ENCODE measurements around the gene SLC36A3.

Gene SLC36A3

DNA sequence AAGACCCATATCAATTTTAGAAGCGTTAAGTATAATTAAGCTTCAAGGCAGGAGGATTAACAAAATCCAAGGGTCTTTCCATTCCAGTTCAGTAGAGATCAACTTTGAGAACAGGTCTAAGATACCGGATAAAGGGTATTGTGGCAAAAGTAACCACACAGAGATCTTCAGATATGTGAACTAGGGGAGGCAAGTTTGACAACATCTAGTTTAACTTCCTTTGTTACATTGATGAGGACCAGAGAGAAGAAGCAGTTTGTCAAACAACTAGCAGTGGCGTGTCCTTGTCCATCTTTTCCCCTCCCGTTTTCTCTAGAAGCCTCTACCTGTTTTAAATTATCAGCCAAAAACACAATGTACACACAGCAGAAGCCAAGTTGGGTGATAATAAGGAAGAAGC is 35.2 kb upstream of the SLC36A3 start:
- Histone ChIP-seq H3K4me3 (ENCODE audit: low read length in 2 of 2) (no peak overlapping the region), H3K18ac (ENCODE audit: low read length) (no peak overlapping the region), H2AFZ (ENCODE audit: low read length) (no peak overlapping the region), H3K4me1 (ENCODE audit: control insufficient read depth in 2 of 2, insufficient read depth in 1 of 2, low read depth in 1 of 2, low read length in 2 of 2) (peaks cover 0 to 1% of the 10 kb centered on the region in 2 donors), H3K9me3 (replicated peaks in 1 of 2; ENCODE audit: control insufficient read depth in 2 of 2, insufficient read depth in 1 of 2, low read depth in 1 of 2, low read length in 2 of 2) (no peaks in the 10 kb centered on the region), H3K9ac (ENCODE audit: low read depth, low read length, poor library complexity) (no peak overlapping the region), H2BK120ac (ENCODE audit: low read depth, low read length) (no peak overlapping the region), H3K14ac (ENCODE audit: low read length) (no peak overlapping the region), H3K79me1 (ENCODE audit: low read depth, low read length) (no peaks in the 10 kb centered on the region), H3K4ac (ENCODE audit: low read length) (no peak overlapping the region), H2BK12ac (ENCODE audit: low read length) (no peak overlapping the region), H3K27me3 (ENCODE audit: control insufficient read depth in 3 of 3, insufficient read depth in 3 of 3, low read depth in 1 of 3, low read length in 3 of 3) (peaks cover 0 to 7% (median 0%) of the 10 kb centered on the region in 3 experiments), H3K36me3 (replicated peaks in 1 of 2; ENCODE audit: control insufficient read depth in 2 of 2, insufficient read depth in 2 of 2, low read length in 2 of 2) (no peaks in the 10 kb centered on the region), H2BK5ac (ENCODE audit: low read length) (no peak overlapping the region), H4K91ac (ENCODE audit: low read depth, low read length, poor library complexity) (no peak overlapping the region), H3K4me2 (ENCODE audit: insufficient read depth, low read length, poor library complexity, severe bottlenecking) (no peak overlapping the region), H4K8ac (ENCODE audit: low read depth, low read length) (no peak overlapping the region), H3K27ac (replicated peaks; ENCODE audit: low read length) (no peak overlapping the region), H2BK15ac (ENCODE audit: low read length) (no peak overlapping the region), H2AK5ac (ENCODE audit: low read depth, low read length) (no peak overlapping the region), H3K23ac (ENCODE audit: low read depth, low read length, poor library complexity) (no peak overlapping the region)
- DNase-seq (ENCODE audit: low spot score), result no peak
- WGBS, 2 donors (ENCODE audit: extremely low coverage in 2 of 2, insufficient read length in 2 of 2, insufficient replicate concordance in 1 of 2), result no CpG with 5 or more reads among the region's 4 CpGs

DNA sequence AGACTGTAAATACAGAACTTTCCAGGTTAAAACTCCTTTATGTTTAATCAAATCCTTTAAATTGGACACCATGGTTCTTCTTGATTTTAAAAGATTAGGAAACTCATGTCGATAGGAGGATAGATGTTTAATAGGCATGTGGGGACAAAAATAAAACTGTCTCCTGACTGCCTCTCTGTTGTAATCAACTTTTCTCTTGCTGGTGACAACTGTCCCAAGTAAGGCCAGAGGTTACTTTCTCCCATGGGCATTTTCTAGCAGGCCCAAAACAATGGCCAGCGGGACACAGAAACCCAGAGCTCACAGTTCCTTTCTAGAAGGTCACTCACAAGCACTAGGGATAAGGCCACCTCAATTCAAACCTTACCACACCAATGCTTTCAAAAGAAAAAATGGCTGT is 29.3 kb upstream of the SLC36A3 start:
- Histone ChIP-seq H2BK120ac (ENCODE audit: low read depth, low read length) (no peak overlapping the region), H2AK5ac (ENCODE audit: low read depth, low read length) (no peak overlapping the region), H4K91ac (ENCODE audit: low read depth, low read length, poor library complexity) (no peak overlapping the region), H3K27ac (replicated peaks; ENCODE audit: low read length) (no peak overlapping the region), H2AFZ (ENCODE audit: low read length) (no peak overlapping the region), H3K9me3 (replicated peaks in 1 of 2; ENCODE audit: control insufficient read depth in 2 of 2, insufficient read depth in 1 of 2, low read depth in 1 of 2, low read length in 2 of 2) (no peaks in the 10 kb centered on the region), H3K4me2 (ENCODE audit: insufficient read depth, low read length, poor library complexity, severe bottlenecking) (no peak overlapping the region), H3K4me1 (ENCODE audit: control insufficient read depth in 2 of 2, insufficient read depth in 1 of 2, low read depth in 1 of 2, low read length in 2 of 2) (peaks cover 0 to 1% of the 10 kb centered on the region in 2 donors), H3K23ac (ENCODE audit: low read depth, low read length, poor library complexity) (no peak overlapping the region), H3K4ac (ENCODE audit: low read length) (no peak overlapping the region), H3K9ac (ENCODE audit: low read depth, low read length, poor library complexity) (no peak overlapping the region), H4K8ac (ENCODE audit: low read depth, low read length) (no peak overlapping the region), H2BK12ac (ENCODE audit: low read length) (no peak overlapping the region), H3K14ac (ENCODE audit: low read length) (no peak overlapping the region), H3K4me3 (ENCODE audit: low read length in 2 of 2) (no peak overlapping the region), H3K79me1 (ENCODE audit: low read depth, low read length) (no peaks in the 10 kb centered on the region), H3K27me3 (ENCODE audit: control insufficient read depth in 3 of 3, insufficient read depth in 3 of 3, low read depth in 1 of 3, low read length in 3 of 3) (no peaks in the 10 kb centered on the region), H2BK15ac (ENCODE audit: low read length) (no peak overlapping the region), H3K36me3 (replicated peaks in 1 of 2; ENCODE audit: control insufficient read depth in 2 of 2, insufficient read depth in 2 of 2, low read length in 2 of 2) (no peaks in the 10 kb centered on the region), H3K18ac (ENCODE audit: low read length) (no peak overlapping the region), H2BK5ac (ENCODE audit: low read length) (no peak overlapping the region)
- DNase-seq (ENCODE audit: low spot score), result no peak
- WGBS, 2 donors (ENCODE audit: extremely low coverage in 2 of 2, insufficient read length in 2 of 2, insufficient replicate concordance in 1 of 2), result no CpG with 5 or more reads among the region's 2 CpGs

DNA sequence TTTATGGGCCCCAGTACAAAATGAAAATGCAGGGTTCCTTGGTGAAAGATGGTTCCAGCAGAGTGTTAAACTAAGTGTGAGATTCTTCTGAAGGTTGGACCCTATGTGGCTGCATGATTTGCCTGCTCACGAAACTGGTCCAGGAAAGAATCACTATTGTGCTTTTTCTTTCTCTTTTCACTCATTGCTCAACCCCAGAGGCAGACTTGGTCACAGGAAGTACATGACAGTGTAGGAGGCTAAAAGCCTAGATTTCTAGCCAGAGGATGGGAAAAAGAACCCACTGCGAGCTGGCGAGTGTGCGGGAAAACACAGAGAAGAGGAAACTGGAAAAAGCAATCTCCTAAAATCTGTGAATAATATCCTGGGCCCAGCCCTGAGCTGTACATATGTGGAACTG is 25.2 kb upstream of the SLC36A3 start:
- Histone ChIP-seq H2AK5ac (ENCODE audit: low read depth, low read length) (no peak overlapping the region), H3K4me1 (ENCODE audit: control insufficient read depth in 2 of 2, insufficient read depth in 1 of 2, low read depth in 1 of 2, low read length in 2 of 2) (no peaks in the 10 kb centered on the region), H3K9ac (ENCODE audit: low read depth, low read length, poor library complexity) (no peak overlapping the region), H3K9me3 (replicated peaks in 1 of 2; ENCODE audit: control insufficient read depth in 2 of 2, insufficient read depth in 1 of 2, low read depth in 1 of 2, low read length in 2 of 2) (no peaks in the 10 kb centered on the region), H3K4ac (ENCODE audit: low read length) (no peak overlapping the region), H2BK120ac (ENCODE audit: low read depth, low read length) (no peak overlapping the region), H3K36me3 (replicated peaks in 1 of 2; ENCODE audit: control insufficient read depth in 2 of 2, insufficient read depth in 2 of 2, low read length in 2 of 2) (no peaks in the 10 kb centered on the region), H2AFZ (ENCODE audit: low read length) (no peak overlapping the region), H3K14ac (ENCODE audit: low read length) (no peak overlapping the region), H3K79me1 (ENCODE audit: low read depth, low read length) (no peaks in the 10 kb centered on the region), H4K91ac (ENCODE audit: low read depth, low read length, poor library complexity) (no peak overlapping the region), H3K4me3 (ENCODE audit: low read length in 2 of 2) (no peak overlapping the region), H3K18ac (ENCODE audit: low read length) (no peak overlapping the region), H3K4me2 (ENCODE audit: insufficient read depth, low read length, poor library complexity, severe bottlenecking) (no peak overlapping the region), H3K27ac (replicated peaks; ENCODE audit: low read length) (no peak overlapping the region), H2BK15ac (ENCODE audit: low read length) (no peak overlapping the region), H3K27me3 (ENCODE audit: control insufficient read depth in 3 of 3, insufficient read depth in 3 of 3, low read depth in 1 of 3, low read length in 3 of 3) (no peaks in the 10 kb centered on the region), H2BK5ac (ENCODE audit: low read length) (no peak overlapping the region), H3K23ac (ENCODE audit: low read depth, low read length, poor library complexity) (no peak overlapping the region), H4K8ac (ENCODE audit: low read depth, low read length) (no peak overlapping the region), H2BK12ac (ENCODE audit: low read length) (no peak overlapping the region)
- no CpG with 5 or more reads among the region's 4 CpGs for WGBS, 2 donors (ENCODE audit: extremely low coverage in 2 of 2, insufficient read length in 2 of 2, insufficient replicate concordance in 1 of 2)
- no peak for DNase-seq (ENCODE audit: low spot score)

DNA sequence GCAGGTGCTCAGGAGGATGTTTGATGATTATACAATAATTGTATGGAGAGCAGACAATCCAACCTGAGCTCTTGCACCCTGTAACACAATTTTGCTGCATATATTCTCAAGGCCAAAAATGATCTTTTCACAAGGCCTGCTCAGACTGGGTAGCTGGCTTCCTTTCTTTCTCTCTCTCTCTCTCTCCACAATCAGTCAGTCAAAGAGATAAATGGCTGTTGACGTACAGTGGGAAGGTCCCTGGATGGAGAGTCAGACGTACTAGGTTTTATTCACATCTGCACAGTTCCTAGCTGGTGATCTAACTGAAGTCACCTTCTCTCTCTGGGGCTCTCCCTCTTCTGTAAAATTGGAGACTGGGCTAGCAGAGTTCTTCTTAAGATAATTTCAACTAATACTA is 24.0 kb upstream of the SLC36A3 start:
- Histone ChIP-seq H3K4me1 (ENCODE audit: control insufficient read depth in 2 of 2, insufficient read depth in 1 of 2, low read depth in 1 of 2, low read length in 2 of 2) (no peaks in the 10 kb centered on the region), H4K91ac (ENCODE audit: low read depth, low read length, poor library complexity) (no peak overlapping the region), H3K4me2 (ENCODE audit: insufficient read depth, low read length, poor library complexity, severe bottlenecking) (no peak overlapping the region), H3K27me3 (ENCODE audit: control insufficient read depth in 3 of 3, insufficient read depth in 3 of 3, low read depth in 1 of 3, low read length in 3 of 3) (no peaks in the 10 kb centered on the region), H3K36me3 (replicated peaks in 1 of 2; ENCODE audit: control insufficient read depth in 2 of 2, insufficient read depth in 2 of 2, low read length in 2 of 2) (no peaks in the 10 kb centered on the region), H2AFZ (ENCODE audit: low read length) (no peak overlapping the region), H2BK5ac (ENCODE audit: low read length) (no peak overlapping the region), H3K14ac (ENCODE audit: low read length) (no peak overlapping the region), H2BK15ac (ENCODE audit: low read length) (no peak overlapping the region), H3K4me3 (ENCODE audit: low read length in 2 of 2) (no peak overlapping the region), H3K9ac (ENCODE audit: low read depth, low read length, poor library complexity) (no peak overlapping the region), H3K79me1 (ENCODE audit: low read depth, low read length) (no peaks in the 10 kb centered on the region), H2AK5ac (ENCODE audit: low read depth, low read length) (no peak overlapping the region), H3K4ac (ENCODE audit: low read length) (no peak overlapping the region), H3K27ac (replicated peaks; ENCODE audit: low read length) (no peak overlapping the region), H3K9me3 (replicated peaks in 1 of 2; ENCODE audit: control insufficient read depth in 2 of 2, insufficient read depth in 1 of 2, low read depth in 1 of 2, low read length in 2 of 2) (no peaks in the 10 kb centered on the region), H2BK120ac (ENCODE audit: low read depth, low read length) (no peak overlapping the region), H2BK12ac (ENCODE audit: low read length) (no peak overlapping the region), H3K18ac (ENCODE audit: low read length) (no peak overlapping the region), H4K8ac (ENCODE audit: low read depth, low read length) (no peak overlapping the region), H3K23ac (ENCODE audit: low read depth, low read length, poor library complexity) (no peak overlapping the region)
- DNase-seq (ENCODE audit: low spot score), result no peak
- no CpG with 5 or more reads among the region's 2 CpGs for WGBS, 2 donors (ENCODE audit: extremely low coverage in 2 of 2, insufficient read length in 2 of 2, insufficient replicate concordance in 1 of 2)

Data from neuronal stem cell (in vitro differentiated cells).